PC-9 (cell line): ENCODE data around the gene GATAD2B.

ENCODE experiments used
- CTCF ChIP-seq: fragments of 200-600 bp; sonication (generic); conservative IDR thresholded peaks from 2 replicates; pipeline ENCODE4 v1.6.1; 2017; ENCODE audit warnings: mixed run types, antibody characterized with exemption, mild to moderate bottlenecking, moderate library complexity
- EZH2 ChIP-seq: fragments of 200-600 bp; sonication (generic); IDR thresholded peaks from 2 replicates; pipeline ENCODE4 v1.8.0; 2017; ENCODE audit warnings: antibody characterized with exemption, low read depth

- TF ChIP-seq EZH2 (no peak), CTCF (no peak)
Measured at GRCh38 chr1:153936011-153936802, 13.4 kb upstream of the GATAD2B start.
